ENCODE data around the gene LENG8. TPM values are rescaled to one million over a fixed set of nuclear protein-coding genes. Genes with fewer than 3 reads are reported as not detected.
A peak's percentile ranks its signal among the peaks of the same experiment; 100 is the strongest.

The LENG8 gene
- total and polyA plus RNA-seq, 2 of the 8 experiments (the other 6 are each of a cell fraction or from before 2014, with no cell fraction given): 62.2 to 108 TPM

DNA sequence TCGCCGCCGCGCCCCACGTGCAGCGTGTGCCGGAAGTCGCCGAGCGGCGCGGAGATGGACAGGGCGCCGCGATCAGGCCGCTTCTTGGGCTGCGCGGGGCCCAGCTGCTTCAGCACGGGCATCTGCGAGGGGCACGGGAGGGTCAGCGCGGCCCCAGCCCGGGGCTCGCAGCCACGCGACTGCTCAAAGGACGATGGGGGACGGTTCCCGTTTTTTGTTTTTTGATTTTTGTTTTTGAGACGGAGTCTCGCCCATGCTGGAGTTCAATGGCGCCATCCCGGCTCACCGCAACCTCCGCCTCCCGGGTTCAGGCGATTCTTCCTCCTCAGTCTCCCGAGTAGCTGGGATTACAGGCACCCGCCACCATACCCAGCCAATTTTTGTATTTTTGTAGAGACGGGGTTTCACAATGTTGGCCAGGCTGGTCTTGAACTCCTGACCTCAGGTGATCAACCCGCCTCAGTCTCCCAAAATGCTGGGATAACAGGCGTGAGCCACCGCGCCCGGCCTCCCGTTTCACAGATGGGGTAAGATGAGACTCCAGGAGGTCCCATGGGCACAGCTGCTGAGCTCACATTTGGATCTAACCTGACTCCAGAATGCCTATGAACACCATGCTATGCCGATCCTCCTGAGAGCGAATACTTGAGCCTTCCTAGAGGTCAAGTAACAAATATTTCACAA, 16.6 kb downstream of the LENG8 start:
- no peak overlapping the region for H2BK20ac ChIP-seq (ENCODE audit: low read length)
- H3K18ac ChIP-seq (ENCODE audit: extremely low read depth, low read length): no peak overlapping the region
- peaks cover 0 to 4% of the 10 kb centered on the region in 2 experiments for H4K20me1 ChIP-seq (replicated peaks in 1 of 2; ENCODE audit: control insufficient read depth in 1 of 2, insufficient read depth in 2 of 2, low read length in 2 of 2)
- no peak for DNase-seq (ENCODE audit: low read depth in 1 of 2, low spot score in 2 of 2)
- CTCF ChIA-PET (ENCODE audit: partially characterized antibody): interaction anchor here (1.9 kb wide), 1 partner anchor 12 kb away, joined by 6 read pairs; no protein-coding TSS in a partner anchor
- no peak overlapping the region for H3K27ac ChIP-seq (ENCODE audit: low read depth, low read length)
- no peak overlapping the region for H3K9ac ChIP-seq (replicated peaks in 1 of 4; ENCODE audit: extremely low read depth in 1 of 4, low read depth in 3 of 4, low read length in 3 of 4)
- H3K56ac ChIP-seq (replicated peaks; ENCODE audit: insufficient read length, low read depth, low read length): no peak overlapping the region
- peak overlapping the region; percentile 35 to 51; a peak in 2 of 4 replicates for H3K4me2 ChIP-seq (ENCODE audit: insufficient read depth in 1 of 2, low read depth in 2 of 2, low read length in 2 of 2)
- H3K23me2 ChIP-seq (ENCODE audit: low read depth, low read length): peaks cover 10% of the 10 kb centered on the region; the same call in 1 of the 2 replicates
- H3K79me2 ChIP-seq (ENCODE audit: control insufficient read depth in 1 of 2, insufficient read depth in 2 of 2, low read length in 2 of 2): no peaks in the 10 kb centered on the region
- no peaks in the 10 kb centered on the region for H3K79me1 ChIP-seq (ENCODE audit: low read depth, low read length)
- H3K9me3 ChIP-seq (ENCODE audit: insufficient read depth in 2 of 2, low read depth in 1 of 2, low read length in 1 of 2): no peaks in the 10 kb centered on the region
- POLR2A ChIA-PET (ENCODE audit: partially characterized antibody): interaction anchor here (1.2 to 1.6 kb wide), 3 partner anchors 8 to 652 kb away, joined by 3 to 7 read pairs (median 3); partner anchors contain the start of genes CDC42EP5 and PPP1R12C
- no peak overlapping the region for H2AK5ac ChIP-seq (ENCODE audit: low read depth, low read length)
- H2AFZ ChIP-seq (ENCODE audit: low read length): no peak overlapping the region
- no peak overlapping the region for H2BK15ac ChIP-seq (ENCODE audit: low read length)
- H3K4ac ChIP-seq (replicated peaks; ENCODE audit: insufficient read length, low read depth, low read length): no peak overlapping the region
- H4K8ac ChIP-seq (ENCODE audit: extremely low read depth, insufficient read depth, low read length): peak overlapping the region; percentile 78; the same call in 1 of the 2 replicates
- 86% methylated on average over 31 of the region's 49 CpGs; no CpG with 5 or more reads in 1 of the 2 experiments for WGBS, 2 experiments (ENCODE audit: extremely low coverage in 1 of 2, insufficient coverage in 1 of 2, insufficient read length in 1 of 2, insufficient replicate concordance in 2 of 2, low coverage in 1 of 2, low lambda C conversion rate in 2 of 2, missing lambda C conversion rate in 1 of 2)
- H3K27me3 ChIP-seq (replicated peaks in 1 of 4; ENCODE audit: control insufficient read depth in 3 of 4, extremely low read depth in 1 of 4, insufficient read depth in 3 of 4, low read length in 3 of 4): peaks cover 2 to 24% (median 15%) of the 10 kb centered on the region in 4 experiments; a peak in 6 of 7 replicates
- no peak overlapping the region for H2BK120ac ChIP-seq (replicated peaks; ENCODE audit: low read depth, low read length)
- no peak for TF ChIP-seq CHD2 (IDR thresholded peaks at IDR 0.05; ENCODE audit: low read length)
- TF ChIP-seq, protein P1, sequence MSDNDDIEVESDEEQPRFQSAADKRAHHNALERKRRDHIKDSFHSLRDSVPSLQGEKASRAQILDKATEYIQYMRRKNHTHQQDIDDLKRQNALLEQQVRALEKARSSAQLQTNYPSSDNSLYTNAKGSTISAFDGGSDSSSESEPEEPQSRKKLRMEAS (IDR thresholded peaks at IDR 0.05): peak; percentile 74; the same call in 1 of the 2 replicates
- TF ChIP-seq, protein P2, sequence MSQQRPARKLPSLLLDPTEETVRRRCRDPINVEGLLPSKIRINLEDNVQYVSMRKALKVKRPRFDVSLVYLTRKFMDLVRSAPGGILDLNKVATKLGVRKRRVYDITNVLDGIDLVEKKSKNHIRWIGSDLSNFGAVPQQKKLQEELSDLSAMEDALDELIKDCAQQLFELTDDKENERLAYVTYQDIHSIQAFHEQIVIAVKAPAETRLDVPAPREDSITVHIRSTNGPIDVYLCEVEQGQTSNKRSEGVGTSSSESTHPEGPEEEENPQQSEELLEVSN (IDR thresholded peaks at IDR 0.05): no peak
- 0 out of 4 replicates have a peak, but pooled peaks of 1 of the 2 experiments have one; percentile 8 for TF ChIP-seq HDAC2 (IDR thresholded peaks at IDR 0.05; ENCODE audit: borderline replicate concordance in 1 of 2, low read depth in 2 of 2, low read length in 2 of 2)
- FAIRE-seq: no peak
- peak overlapping the region in 2 of 4 experiments; percentile 77 to 84; a peak in 3 of 8 replicates for H3K4me3 ChIP-seq (ENCODE audit: extremely low read depth in 1 of 4, insufficient read depth in 2 of 4, low read depth in 3 of 4, low read length in 4 of 4)
- no peak overlapping the region for H3K14ac ChIP-seq (ENCODE audit: insufficient read length)
- H3K36me3 ChIP-seq (ENCODE audit: control insufficient read depth in 2 of 4, insufficient read depth in 4 of 4, low read length in 3 of 4): peaks cover 0 to 16% (median 5%) of the 10 kb centered on the region in 4 experiments; a peak in 3 of 8 replicates
- no peak overlapping the region for H3K23ac ChIP-seq (ENCODE audit: insufficient read length)
- no peak overlapping the region for H4K91ac ChIP-seq (replicated peaks; ENCODE audit: insufficient read length, low read length)
- no peak overlapping the region for H4K5ac ChIP-seq (ENCODE audit: insufficient read length, low read depth, low read length)
- H2BK12ac ChIP-seq (ENCODE audit: low read depth, low read length): no peak overlapping the region
- peaks cover under 1 to 11% (median 5%) of the 10 kb centered on the region in 4 experiments; a peak in 6 of 7 replicates for H3K4me1 ChIP-seq (replicated peaks in 1 of 4; ENCODE audit: control insufficient read depth in 3 of 4, insufficient read depth in 4 of 4, low read length in 3 of 4)
- H2BK5ac ChIP-seq (ENCODE audit: low read depth, low read length): no peak overlapping the region

Measured in H1 (cell line).